ENCODE measurements around the gene IL1RAP. TPM values are rescaled to one million over a fixed set of nuclear protein-coding genes. Genes with fewer than 3 reads are reported as not detected.

The IL1RAP gene
- total and polyA plus RNA-seq, 9 of the 15 experiments (the other 6 are each of a cell fraction or from before 2014, with no cell fraction given): 0.23 to 1.8 (median 0.88) TPM

- ChIA-PET CTCF (ENCODE audit: low intra/inter-chr PET ratio) (no interaction called here), POLR2A (no interaction called here)
- no peak for ATAC-seq
- H3K4me2 ChIP-seq (ENCODE audit: insufficient read depth, low read length): no peak overlapping the region
- H3K4me3 ChIP-seq: no peak overlapping the region
- no TSS peak for BruUV-seq (replicated peaks)
- no peaks in the 10 kb centered on the region for H3K36me3 ChIP-seq (ENCODE audit: control insufficient read depth, insufficient read depth, low read length)
- no peaks in the 10 kb centered on the region for H3K79me2 ChIP-seq (ENCODE audit: control insufficient read depth, insufficient read depth, low read length)
- no peaks in the 10 kb centered on the region for H3K9me3 ChIP-seq (replicated peaks; ENCODE audit: control insufficient read depth, insufficient read depth, low read depth, low read length)
- H3K9me1 ChIP-seq (ENCODE audit: control insufficient read depth, insufficient read depth, low read length): no peaks in the 10 kb centered on the region
- no peaks in the 10 kb centered on the region for H3K27me3 ChIP-seq (ENCODE audit: control insufficient read depth in 2 of 2, insufficient read depth in 2 of 2, low read length in 2 of 2)
- no peaks in the 10 kb centered on the region for H3K4me1 ChIP-seq (replicated peaks in 1 of 2; ENCODE audit: control insufficient read depth in 2 of 2, insufficient read depth in 2 of 2, low read length in 2 of 2)
- no peak for DNase-seq (ENCODE audit: extremely low read depth in 1 of 4, low spot score in 3 of 4)
- no peak overlapping the region for H3K27ac ChIP-seq (ENCODE audit: extremely low read depth, low read depth, low read length)
- H2AFZ ChIP-seq (ENCODE audit: low read depth, low read length): no peak overlapping the region
- FAIRE-seq: no peak
- H3K9ac ChIP-seq (ENCODE audit: insufficient read depth in 1 of 2, low read depth in 2 of 2, low read length in 2 of 2): no peak overlapping the region
- intact Hi-C loops (cut with micrococcal nuclease): no loop called here
- in situ Hi-C loops (cut with MboI): no loop called here
- no peaks in the 10 kb centered on the region for H4K20me1 ChIP-seq (replicated peaks; ENCODE audit: control insufficient read depth, insufficient read depth, low read length)
- TF ChIP-seq NCOA2 (IDR thresholded peaks at IDR 0.05; ENCODE audit: partially characterized antibody in 2 of 2): no peak
- no peak for TF ChIP-seq ZNF280A (IDR thresholded peaks at IDR 0.05; ENCODE audit: low read depth, partially characterized antibody)
- no peak for TF ChIP-seq ZNF431 (CRISPR knock-in tag; IDR thresholded peaks at IDR 0.05)
- no peak for TF ChIP-seq MAZ (CRISPR knock-in tag; conservative IDR thresholded peaks at IDR 0.05 in 1 of 2, IDR thresholded peaks at IDR 0.05 in 1 of 2)
- TF ChIP-seq EZH2 (IDR thresholded peaks at IDR 0.05; ENCODE audit: borderline replicate concordance, low read depth, low read length): no peak
- TF ChIP-seq ZSCAN29 (IDR thresholded peaks at IDR 0.05): no peak
- TF ChIP-seq ZBTB43 (CRISPR knock-in tag; IDR thresholded peaks at IDR 0.05): no peak
- TF ChIP-seq ATF6 (CRISPR knock-in tag; IDR thresholded peaks at IDR 0.05): no peak
- TF ChIP-seq HNRNPK (IDR thresholded peaks at IDR 0.05; ENCODE audit: low read depth, low read length, poor library complexity, severe bottlenecking): no peak
- TF ChIP-seq NKRF (IDR thresholded peaks at IDR 0.05; ENCODE audit: borderline replicate concordance): no peak
- no peak for TF ChIP-seq MBD1 (CRISPR knock-in tag; IDR thresholded peaks at IDR 0.05)
- TF ChIP-seq TCF15 (CRISPR knock-in tag; IDR thresholded peaks at IDR 0.05): no peak
Measured at GRCh38 chr3:190492129-190492528, 21.8 kb upstream of the IL1RAP start.
